ENCODE results near the gene SNAP29.
A peak's percentile ranks its signal among the peaks of the same experiment; 100 is the strongest.
"Not testable (repeated sequence)": the region's sequence is repeated elsewhere in the genome, so short reads cannot be mapped to it uniquely, and the experiment has no call there.

SNAP29 gene

DNA sequence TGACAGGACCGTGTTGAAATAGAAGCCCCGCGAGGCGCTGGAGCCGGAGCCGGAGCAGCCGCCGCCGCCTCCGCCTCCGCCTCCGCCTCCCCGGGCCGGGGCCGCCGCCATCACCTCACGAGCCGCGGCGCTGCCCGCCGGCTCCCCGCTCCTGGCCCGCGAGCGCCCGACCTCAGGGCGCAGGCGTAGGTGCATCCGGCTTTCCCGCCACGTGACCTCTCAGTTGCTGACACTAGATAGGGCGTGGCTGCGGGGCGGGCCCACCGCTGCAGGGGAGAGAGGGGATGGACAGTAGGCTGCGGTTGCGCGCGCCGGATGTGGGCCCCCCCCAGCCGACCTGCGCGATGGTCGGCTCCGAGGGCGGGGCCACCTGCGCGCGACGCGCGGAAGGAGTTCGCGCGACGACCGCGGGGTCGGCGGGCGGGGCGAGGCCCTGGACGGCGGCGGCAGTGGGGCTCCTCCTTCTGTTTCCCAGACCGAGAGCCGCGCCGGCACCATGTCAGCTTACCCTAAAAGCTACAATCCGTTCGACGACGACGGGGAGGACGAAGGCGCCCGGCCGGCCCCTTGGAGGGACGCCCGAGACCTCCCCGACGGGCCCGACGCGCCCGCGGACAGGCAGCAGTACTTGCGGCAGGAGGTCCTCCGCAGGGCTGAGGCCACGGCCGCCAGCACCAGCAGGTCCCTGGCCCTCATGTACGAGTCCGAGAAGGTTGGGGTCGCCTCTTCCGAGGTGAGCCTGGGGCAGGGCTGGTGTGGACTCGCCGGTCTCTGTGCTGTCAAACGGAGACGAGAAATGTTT is at the start of gene SNAP29, which contains the start of gene PI4KA:
SNAP29 (plus strand) TSS at position 393 of the 802 bp plus-strand sequence; CDS start at position 497, 104 bp downstream.
PI4KA (minus strand) TSS at position 197 of the 802 bp plus-strand sequence; CDS start at position 111, 86 bp downstream.
- peak; percentile 97 for DNase-seq (ENCODE audit: low spot score)

DNA sequence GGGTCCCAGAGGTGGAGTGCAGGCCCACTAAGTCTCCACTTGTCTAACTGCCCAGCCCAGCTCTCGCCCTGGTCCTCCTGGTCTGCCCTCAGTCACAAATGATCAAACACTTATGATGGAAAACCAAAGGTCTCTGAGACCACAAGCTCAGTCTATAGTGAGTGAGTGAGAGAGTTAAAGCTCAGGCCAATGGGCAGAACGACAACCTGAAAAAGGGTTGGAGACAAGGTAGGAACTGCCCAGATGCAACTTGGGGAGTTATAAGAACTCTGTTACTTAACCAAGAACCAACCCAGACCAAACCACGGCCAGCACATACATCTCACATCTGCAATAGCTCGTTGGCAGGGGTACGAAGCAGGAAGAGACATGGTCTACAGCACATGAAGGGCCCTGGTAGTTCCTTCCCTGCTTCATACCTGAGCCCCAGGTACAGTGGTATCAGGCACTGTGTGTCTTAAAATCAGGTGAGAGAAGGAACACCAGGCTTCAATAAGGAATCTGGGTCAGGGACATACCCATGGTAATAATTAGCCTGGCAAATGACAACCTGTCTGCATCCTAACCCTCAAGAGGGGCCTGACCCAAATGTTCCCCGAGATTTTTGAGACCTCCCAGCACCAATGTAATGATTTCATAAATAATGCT is 49.1 kb upstream of the SNAP29 start:
- no peak for DNase-seq (ENCODE audit: low spot score)

DNA sequence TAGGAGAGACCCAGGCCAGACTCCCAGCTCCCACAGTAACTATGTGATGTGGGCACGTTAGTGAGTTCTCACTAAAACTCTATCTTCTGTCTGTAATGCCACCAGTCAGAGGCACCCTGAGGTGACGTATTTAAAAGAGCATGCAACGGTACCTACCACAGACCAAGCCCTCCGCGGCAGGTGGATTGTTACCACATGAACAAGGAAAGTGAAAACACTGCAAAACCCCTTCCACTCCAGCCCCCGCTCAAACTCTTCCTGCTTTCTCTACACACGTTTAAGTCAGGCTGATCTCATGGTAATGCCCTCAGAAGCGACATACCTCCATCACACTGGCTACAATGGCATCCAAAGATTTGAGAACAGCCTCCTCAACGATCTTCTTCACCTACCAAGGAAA is 48.2 kb upstream of the SNAP29 start:
- DNase-seq (ENCODE audit: low spot score) = no peak

DNA sequence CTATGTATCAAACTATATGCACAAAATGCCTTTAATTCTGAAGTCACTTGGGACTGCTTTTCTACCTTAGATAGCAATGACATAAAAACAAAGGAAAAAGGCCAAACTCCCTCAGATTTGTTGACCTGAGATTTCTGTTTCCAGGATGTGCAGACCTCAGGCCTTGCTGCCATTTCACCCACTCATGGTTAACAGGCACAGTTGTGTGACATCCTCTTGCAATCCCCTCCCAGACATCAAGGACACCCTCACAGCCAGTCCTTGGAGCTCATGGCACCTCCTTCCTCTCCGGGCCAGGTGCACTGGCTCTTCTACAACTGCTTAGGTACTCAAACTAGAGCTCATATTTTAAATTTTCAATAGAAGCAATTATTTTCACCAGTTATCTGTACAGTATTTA is 47.6 kb upstream of the SNAP29 start:
- DNase-seq (ENCODE audit: low spot score) = no peak

DNA sequence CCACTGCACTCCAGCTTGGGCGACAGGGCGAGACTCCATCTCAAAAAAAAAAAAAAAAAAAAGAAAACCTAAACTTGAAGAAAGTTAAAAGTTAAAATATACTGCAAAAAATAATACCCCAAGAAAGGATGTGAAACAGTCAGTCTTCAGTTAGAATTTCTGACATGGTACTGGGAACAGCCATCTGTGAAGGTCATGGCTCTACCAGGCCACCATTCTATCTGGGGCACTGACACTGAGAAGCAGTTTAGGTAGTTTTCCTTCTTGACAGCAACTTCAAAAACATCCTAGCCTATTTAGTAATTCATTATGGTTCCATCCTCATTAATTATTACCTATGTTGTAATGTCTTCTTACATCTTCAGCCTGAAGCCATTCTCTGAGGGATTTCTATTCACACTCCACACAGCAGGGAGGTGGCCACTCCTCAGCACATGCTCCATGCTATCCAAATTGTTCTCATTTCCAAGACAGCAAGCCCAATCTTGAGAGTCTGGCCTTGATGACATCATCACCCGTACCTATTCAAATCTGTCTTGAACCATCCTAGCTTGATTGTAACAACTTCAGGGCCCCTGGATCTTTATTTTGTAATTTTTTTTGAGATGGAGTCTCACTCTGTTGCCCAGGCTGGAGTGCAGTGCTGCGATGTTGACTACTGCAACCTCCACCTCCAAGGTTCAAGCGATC is 46.7 kb upstream of the SNAP29 start:
- no peak for DNase-seq (ENCODE audit: low spot score)

DNA sequence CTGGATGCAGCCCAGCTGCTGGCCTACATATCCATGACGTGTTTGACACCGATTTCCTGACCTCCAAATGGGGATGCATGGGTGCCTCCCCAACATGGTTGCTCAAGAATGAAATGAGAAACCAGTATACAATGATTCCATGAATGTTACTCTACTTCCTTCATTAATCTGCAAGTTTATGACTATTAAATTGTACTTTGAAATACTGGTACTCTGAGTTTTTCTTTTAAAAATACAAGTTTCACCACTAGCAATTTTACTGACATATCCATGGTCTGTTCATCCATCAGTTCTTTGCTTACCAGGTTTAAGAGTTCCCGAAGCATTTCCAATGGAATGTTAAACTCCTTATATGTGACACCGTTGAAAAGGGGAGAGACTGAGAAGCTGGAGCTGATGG is 45.8 kb upstream of the SNAP29 start:
- DNase-seq (ENCODE audit: low spot score) = no peak

DNA sequence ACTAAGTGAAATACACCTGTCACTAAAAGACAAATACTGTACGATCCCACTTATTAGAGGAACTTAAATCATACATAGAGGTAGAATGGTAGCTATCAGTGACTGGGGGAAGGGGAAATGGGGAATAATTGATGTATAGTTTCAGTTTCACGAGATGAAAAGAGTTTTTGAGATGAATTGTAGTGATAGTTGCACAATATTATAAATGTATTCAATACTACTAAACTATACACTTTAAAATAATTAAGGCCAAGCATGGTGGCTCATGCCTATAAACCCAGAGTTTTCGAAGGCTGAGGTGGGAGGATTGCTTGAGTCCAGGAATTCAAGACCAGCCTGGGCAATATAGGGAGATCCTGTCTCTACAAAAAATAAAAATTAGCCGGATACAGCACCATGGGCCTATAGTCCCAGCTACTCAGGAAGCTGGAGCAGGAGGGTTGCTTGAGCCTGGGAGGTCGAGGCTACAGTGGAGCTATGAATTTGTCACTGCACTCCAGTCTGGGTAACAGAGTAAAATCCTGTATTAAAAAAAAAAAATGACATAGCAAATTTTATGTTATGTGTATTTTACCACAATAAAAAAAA is 44.5 kb upstream of the SNAP29 start:
- no peak for DNase-seq (ENCODE audit: low spot score)

DNA sequence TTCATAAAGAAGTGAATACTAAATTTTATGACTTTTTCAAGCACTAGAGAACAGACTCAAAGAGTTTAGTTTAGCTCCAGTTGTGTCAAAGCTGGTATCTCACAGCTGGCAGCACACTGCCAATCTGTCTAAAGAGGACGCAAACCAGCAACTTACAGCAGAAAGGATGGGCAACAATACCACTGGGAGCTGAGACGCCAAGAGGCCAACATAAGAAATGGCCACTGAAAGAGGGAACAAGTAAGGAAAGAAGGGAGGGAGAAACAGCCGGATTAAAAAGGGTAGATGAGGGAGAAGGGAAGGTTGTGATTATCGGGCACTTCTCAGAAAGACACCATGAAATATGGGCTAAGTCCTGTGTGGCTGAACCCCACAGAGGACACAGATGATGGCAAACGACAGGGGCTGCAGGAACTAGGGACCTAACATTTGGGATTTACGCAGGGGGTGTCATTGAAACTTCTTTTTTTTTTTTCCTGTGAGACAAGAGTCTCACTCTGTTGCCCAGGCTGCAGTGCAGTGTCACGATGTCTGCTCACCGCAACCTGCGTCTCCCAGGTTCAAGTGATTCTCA is 43.2 kb upstream of the SNAP29 start:
- no peak for DNase-seq (ENCODE audit: low spot score)

DNA sequence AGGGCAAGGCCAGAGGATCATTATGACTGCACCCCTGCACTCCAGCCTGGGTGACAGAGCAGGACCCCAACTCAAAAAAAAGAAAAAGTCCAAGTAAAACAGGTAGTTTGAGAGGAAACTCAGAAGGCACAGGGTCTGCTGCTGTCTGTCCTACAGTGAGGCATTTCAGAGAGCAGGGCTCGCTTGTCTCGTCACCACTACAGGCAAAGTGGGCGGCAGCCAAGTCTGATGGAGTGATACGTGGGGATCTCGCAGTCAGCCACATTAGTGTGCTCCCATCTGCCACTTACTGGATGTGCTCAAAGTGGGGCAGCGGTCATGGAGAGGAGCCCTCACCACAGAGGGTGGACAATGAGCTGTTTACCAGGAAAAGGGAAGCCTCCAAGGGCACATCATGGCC is 42.2 kb upstream of the SNAP29 start:
- no peak for DNase-seq (ENCODE audit: low spot score)

DNA sequence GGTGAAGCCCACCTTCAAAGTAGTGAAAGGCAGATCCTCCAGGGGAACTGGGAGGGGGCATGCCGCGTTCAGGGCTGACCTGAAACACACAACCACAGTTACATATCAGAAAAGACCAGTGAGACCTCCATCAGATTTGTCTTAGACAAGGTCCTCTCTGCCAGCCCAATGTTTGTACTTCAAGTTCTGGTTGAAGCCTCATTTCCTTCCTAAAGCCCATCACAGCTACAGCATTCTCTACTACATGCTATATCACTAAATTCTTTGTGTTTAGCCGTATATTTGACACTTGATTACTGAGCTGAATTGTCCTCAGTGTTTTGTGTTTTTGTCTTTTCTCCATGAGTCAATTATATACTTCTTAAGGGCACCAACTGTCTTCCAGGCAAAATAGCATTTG is 40.3 kb upstream of the SNAP29 start:
- no peak for DNase-seq (ENCODE audit: low spot score)

DNA sequence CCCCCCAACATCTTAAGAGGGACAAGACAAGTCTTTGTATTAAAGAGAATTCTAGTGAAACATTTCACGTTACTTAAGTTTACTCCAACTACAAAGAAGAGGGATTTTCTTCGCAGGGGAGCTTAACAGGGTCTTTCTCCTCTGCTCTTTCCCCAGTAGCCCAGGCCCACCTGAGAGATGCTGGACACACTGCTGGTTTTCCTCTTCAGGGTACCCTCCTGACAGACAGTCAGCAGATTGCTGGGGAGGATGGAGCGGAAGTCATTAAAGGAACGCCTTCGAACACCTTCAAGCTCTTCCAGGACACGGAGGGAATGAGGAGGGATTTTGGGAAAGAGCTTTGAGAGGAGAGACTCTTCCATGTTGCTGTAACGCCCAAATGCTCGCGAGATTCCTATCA is 39.3 kb upstream of the SNAP29 start:
- DNase-seq (ENCODE audit: low spot score) = no peak

DNA sequence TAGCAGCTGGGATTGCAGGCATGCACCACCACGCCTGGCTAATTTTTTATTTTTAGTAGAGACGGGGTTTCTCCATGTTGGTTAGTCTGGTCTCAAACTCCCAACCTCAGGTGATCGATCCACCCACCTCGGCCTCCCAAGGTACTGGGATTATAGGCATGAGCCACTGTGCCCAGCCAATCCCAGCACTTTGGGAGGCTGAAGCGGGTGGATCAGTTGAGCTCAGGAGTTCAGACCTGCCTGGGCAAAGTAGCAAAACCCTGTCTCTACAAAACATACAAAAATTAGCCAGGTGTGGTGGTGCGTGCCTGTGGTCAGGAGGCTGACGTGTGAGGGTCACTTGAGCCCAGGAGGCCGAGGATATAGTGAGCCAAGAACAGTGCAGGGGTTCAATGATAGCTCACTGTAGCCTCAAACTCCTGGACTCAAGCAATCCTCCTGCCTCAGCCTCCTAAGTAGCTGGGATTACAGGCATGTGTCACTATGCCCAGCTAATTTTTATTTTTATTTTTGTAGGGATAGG is 37.0 kb upstream of the SNAP29 start:
- not testable (repeated sequence) for DNase-seq (ENCODE audit: low spot score)

DNA sequence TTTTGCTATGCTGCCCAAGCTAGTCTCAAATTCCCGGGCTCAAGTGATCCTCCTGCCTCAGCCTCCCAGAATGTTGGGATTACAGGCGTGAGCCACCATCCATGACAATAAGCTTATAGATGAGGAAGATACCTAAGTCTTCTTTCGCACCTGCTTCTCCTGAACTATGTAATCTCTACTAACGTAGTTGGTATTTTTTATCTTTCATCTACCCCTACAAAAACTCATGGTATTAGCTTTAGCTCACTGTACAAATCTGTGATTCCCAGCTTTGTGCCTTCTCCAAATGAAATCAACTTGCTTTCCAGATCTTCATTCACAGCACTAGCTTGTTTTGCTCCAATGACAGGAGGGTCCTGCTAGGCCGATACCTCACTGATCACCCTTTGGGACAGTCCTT is 36.6 kb upstream of the SNAP29 start:
- DNase-seq (ENCODE audit: low spot score) = no peak

DNA sequence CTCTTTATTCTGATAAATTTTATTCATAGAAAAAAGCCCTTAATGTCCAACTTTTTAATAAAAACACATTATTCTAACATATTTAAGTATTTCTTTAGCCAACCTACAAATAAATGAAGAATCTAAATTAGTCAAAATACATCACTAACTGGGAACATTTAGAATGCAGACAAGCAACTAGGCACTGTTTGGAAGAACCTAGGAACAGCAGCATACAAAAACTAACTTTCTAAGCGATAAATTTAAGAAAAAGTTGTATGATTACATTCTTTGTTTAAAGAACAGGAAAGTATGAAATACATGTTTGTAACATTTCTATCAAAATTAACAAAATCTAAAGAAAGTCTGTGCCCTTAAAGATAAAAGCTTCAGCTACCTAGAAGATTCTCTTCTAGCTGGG is 35.5 kb upstream of the SNAP29 start:
- no peak for DNase-seq (ENCODE audit: low spot score)

DNA sequence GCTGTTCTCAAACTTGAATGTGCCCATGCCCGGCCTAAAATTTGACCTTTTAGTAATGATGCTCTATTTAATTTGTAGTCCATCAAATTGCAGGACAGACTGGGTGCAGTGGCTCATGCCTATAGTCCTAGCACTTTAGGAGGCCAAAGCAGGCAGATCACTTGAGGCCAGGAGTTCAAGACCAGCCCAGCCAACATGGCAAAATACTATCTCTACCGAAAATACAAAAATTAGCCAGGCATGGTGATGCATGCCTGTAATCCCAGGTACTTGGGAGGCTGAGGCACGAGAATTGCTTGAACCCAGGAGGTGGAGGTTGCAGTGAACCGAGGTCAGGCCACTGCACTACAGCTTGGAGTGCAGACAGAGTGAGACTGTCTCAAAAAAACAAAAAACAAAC is 33.6 kb upstream of the SNAP29 start:
- DNase-seq (ENCODE audit: low spot score) = not testable (repeated sequence)

DNA sequence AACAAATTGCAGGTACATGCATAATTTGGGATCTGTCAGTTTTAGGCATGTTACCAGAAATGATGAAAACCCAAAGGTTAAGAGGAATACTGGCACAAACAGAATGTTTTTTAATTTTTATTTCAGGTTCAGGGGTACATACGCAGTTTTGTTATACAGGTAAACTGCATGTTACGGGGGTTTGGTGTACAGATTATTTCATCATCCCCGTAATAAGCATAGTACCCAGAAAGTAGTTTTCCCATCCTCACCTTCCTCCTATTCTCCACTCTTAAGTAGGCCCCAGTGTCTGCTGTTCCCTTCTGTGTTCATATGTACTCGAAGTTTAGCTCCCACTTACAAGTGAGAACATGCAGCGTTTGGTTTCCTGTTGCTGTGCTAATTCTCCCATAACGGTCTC is 33.2 kb upstream of the SNAP29 start:
- no peak for DNase-seq (ENCODE audit: low spot score)

DNA sequence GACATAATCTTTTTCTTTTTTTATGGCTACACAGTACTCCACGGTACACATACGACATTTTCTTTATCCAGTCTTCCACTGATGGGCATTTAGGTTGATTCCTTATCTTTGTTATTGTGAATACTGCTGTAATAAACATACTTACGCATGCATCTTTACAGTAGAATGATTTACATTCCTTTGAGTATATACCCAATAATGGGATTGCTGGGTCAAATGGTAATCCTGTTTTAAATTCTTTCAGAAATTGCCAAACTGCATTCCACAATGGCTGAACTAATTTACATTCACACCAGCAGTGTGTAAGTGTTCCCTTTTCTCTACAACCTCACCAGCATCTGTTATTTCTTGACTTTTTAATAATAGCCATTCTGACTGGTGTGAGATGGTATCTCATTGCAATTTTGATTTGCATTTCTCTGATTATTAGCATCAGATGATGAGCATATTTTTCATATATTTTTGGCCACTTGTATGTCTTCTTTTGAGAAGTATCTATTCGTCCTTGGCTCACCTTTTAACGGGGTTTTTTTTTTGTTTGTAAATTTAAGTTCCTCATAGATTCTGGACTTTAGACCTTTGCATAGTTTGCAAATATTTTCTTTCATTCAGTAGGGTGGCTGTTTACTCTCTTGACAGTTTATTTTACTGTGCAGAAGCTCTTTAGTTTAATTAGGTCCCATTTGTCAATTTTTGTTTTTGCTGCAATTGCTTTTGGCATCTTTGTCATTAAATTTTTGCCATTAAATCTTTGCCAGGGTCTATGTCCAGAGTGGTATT is 32.2 kb upstream of the SNAP29 start:
- not testable (repeated sequence) for DNase-seq (ENCODE audit: low spot score)

DNA sequence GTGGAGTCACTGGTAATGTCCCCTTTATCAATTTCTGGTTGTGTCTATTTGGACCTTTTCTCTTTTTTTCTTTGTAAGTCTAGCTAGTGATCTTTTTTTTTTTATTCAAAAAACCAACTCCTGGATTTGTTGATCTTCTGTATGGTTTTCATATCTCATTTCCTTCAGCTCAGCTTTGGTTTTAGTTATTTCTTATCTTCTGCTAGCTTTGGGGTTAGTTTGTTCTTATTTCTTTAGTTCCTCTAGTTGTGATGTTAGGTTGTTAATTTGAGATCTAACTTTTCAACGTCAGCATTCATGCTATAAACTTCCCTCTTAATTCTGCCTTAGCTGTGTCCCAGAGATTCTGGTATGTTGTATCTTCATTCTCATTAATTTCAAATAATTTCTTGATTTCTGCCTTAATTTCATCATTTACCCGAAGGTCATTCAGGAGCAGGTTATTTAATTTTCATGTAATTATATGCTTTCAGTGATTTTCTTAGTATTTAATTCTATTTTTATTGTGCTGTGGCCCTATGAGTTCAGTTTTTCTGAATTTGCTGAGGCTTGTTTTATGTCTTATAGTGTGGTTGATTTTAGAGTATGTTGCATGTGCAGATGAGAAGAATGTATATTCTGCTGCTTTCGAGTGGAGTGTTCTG is 29.2 kb upstream of the SNAP29 start:
- no peak for DNase-seq (ENCODE audit: low spot score)

DNA sequence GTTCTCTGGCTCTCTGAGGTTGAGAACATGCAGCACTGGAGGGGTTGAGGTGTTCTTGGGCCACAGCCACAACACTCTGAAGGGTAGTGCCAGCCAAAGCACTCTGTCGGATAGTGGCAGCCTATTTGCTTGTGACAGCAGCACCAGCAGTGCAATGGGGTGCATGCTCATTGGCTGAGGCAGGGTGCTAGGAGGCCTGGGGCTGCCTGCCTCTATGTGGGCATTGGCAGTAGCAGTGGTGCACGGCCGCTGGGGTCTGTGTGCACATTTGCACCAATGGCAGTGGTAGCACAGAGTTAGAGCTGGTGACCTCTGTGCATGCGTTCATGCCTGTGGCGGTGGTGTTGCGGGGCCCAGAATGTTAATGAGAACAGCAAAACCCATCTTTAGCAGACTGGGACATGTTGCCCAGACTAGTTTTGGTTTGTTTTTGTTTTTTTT is 25.6 kb upstream of the SNAP29 start:
- DNase-seq (ENCODE audit: low spot score) = no peak

DNA sequence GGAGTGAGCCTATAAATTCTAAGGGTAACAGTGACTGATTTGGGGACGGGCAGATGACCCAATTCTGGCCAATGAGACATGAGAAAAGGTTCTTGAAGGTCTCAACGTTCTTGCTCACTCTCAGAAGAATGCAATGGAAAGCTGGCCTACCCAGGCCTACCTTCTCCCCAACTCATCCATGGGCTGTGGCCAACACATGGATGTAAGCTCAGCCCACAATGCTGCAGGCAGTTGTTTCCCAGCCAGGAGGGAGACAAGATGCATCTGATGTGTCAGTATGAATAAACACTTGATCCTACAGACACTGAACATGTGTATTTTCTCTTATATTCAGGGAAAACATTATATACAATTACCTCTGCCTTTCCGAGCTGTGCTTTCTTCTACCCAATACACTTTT is 24.6 kb upstream of the SNAP29 start:
- no peak for DNase-seq (ENCODE audit: low spot score)

DNA sequence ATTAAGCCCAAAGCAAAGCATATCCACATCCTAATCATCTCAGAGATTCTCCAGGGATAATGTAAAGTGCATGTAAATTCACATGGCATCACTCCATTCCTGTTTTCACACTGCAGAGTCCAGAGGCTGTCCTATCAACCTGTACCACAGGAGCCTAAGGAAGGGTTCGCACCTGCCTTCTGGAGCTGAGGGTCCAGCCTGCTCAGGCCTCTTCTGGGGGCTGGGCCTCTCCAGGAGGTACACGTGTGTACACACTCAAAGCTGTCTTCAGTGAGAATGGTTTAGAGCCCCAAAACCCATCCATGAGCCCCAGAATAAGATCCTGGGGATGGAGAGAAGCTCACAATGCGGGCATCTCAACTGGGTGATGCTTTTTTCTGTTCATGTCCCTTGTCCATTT is 24.1 kb upstream of the SNAP29 start:
- DNase-seq (ENCODE audit: low spot score) = no peak

Measured in cerebellar cortex (tissue), 1 donor.